NT2/D1 (cell line): ENCODE results near the gene RBM12.

ENCODE experiments used
- SUZ12 ChIP-seq: IDR thresholded peaks from 2 replicates; pipeline ENCODE4 v1.6.1; 2011; ENCODE audit not compliant: insufficient read length, insufficient read depth; ENCODE audit errors: extremely low read depth
- YY1 ChIP-seq: IDR thresholded peaks from 2 replicates; pipeline ENCODE4 v1.6.1; 2011; ENCODE audit not compliant: insufficient read length, insufficient read depth
- ZNF274 ChIP-seq: IDR thresholded peaks from 2 replicates; pipeline ENCODE4 v1.6.1; 2011; ENCODE audit warnings: mild to moderate bottlenecking, low read depth, low read length

DNA sequence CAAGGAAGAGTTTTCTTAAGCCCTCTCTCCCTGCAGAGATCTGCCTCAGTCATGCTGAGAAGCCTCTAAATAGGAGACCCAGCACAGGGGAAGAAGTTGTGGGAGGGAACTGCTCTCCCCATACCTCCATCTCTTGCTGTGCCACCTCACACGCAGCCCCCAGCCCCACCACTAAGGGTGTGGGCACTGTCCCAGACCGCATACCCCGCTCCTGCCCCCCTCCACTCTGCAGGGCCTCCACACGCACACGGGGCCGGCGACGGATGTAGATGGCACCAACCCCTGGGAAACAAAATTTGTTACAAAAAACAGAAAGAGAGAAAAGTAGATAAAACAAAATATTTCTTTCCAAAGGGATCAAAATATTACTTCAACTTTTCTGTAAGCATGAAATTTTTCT lies 10.2 kb upstream of the RBM12 start:
- TF ChIP-seq SUZ12 (no peak), YY1 (no peak), ZNF274 (no peak)
